NCI-H146 treated with DMSO at 0.1 percent for 48 hours (cell line): Measurements from ENCODE around the gene ICA1.

Source experiments
- DNase-seq: peaks from one replicate; lab custom pipeline; 2025; ENCODE audit not compliant: unreplicated experiment; lab: John Stamatoyannopoulos, UW

Gene ICA1

GRCh38 chr7:8165150-8165549 lies 96.8 kb downstream of the ICA1 start:
- DNase-seq, result no peak

- no peak for DNase-seq
These were observed 99.8 kb downstream of the ICA1 start for GRCh38 chr7:8162181-8162580.

- DNase-seq, result no peak
These were observed 100.6 kb downstream of the ICA1 start for GRCh38 chr7:8161364-8161828.

- DNase-seq, result no peak
These were observed 101.1 kb downstream of the ICA1 start for GRCh38 chr7:8160779-8161345.

GRCh38 chr7:8160250-8160649 lies 101.7 kb downstream of the ICA1 start:
- DNase-seq, result no peak

GRCh38 chr7:8159595-8159994 lies 102.4 kb downstream of the ICA1 start:
- no peak for DNase-seq

- DNase-seq, result no peak
These were observed 104.7 kb downstream of the ICA1 start for GRCh38 chr7:8157296-8157695.

GRCh38 chr7:8155836-8156235 lies 106.1 kb downstream of the ICA1 start:
- peak; percentile 7 for DNase-seq

GRCh38 chr7:8154272-8154671 lies 107.7 kb downstream of the ICA1 start:
- peak; percentile 91 for DNase-seq

GRCh38 chr7:8152489-8153192 lies 109.3 kb downstream of the ICA1 start:
- no peak for DNase-seq

GRCh38 chr7:8151161-8151725 lies 110.7 kb downstream of the ICA1 start:
- no peak for DNase-seq

- no peak for DNase-seq
These were observed 112.7 kb downstream of the ICA1 start for GRCh38 chr7:8149222-8149621.

- DNase-seq, result no peak
These were observed 114.1 kb downstream of the ICA1 start for GRCh38 chr7:8147760-8148463.

GRCh38 chr7:8146788-8147413 lies 115.1 kb downstream of the ICA1 start:
- no peak for DNase-seq

GRCh38 chr7:8146106-8146787 lies 115.7 kb downstream of the ICA1 start:
- DNase-seq, result no peak

GRCh38 chr7:8144856-8145255 lies 117.1 kb downstream of the ICA1 start:
- DNase-seq, result no peak

- no peak for DNase-seq
These were observed 118.7 kb downstream of the ICA1 start for GRCh38 chr7:8143151-8143874.

GRCh38 chr7:8142477-8142876 lies 119.5 kb downstream of the ICA1 start:
- no peak for DNase-seq

- DNase-seq, result no peak
These were observed 120.9 kb downstream of the ICA1 start for GRCh38 chr7:8141070-8141469.

GRCh38 chr7:8136051-8136730 lies 125.8 kb downstream of the ICA1 start:
- no peak for DNase-seq
